Immature natural killer cell (primary cell): ENCODE measurements around the gene INSR. TPM values are rescaled to one million over a fixed set of nuclear protein-coding genes. Genes with fewer than 3 reads are reported as not detected.

Experiments used
- DNase-seq, 3 donors: peaks; one replicate each; pipeline ENCODE4 v3.0.0; 2022; ENCODE audit warnings: mixed read lengths in 1 of 3
- H3K27ac Mint-ChIP-seq, 6 donors: one replicate each; pipeline ENCODE4 v1.8.0; 2020; ENCODE audit warnings: mixed read lengths in 6 of 6, mild to moderate bottlenecking in 5 of 6, inconsistent platforms in 4 of 6, moderate library complexity in 3 of 6
- H3K27me3 Mint-ChIP-seq, 3 donors: one replicate each; pipeline ENCODE4 v1.8.0; 2020 to 2021; ENCODE audit warnings: low read depth in 3 of 3, mild to moderate bottlenecking in 3 of 3, mixed read lengths in 3 of 3, moderate library complexity in 3 of 3, inconsistent platforms in 1 of 3
- H3K36me3 Mint-ChIP-seq, 3 donors: one replicate each; pipeline ENCODE4 v1.8.0; 2020; ENCODE audit warnings: mixed read lengths in 3 of 3, inconsistent platforms in 2 of 3, mild to moderate bottlenecking in 2 of 3
- H3K4me1 Mint-ChIP-seq, 2 donors: one replicate each; pipeline ENCODE4 v1.8.0; 2020; ENCODE audit warnings: inconsistent platforms in 2 of 2, mild to moderate bottlenecking in 2 of 2, mixed read lengths in 2 of 2, moderate library complexity in 1 of 2
- H3K4me3 Mint-ChIP-seq, 5 donors: one replicate each; pipeline ENCODE4 v1.8.0; 2020; ENCODE audit warnings: mild to moderate bottlenecking in 5 of 5, mixed read lengths in 5 of 5, inconsistent platforms in 3 of 5, moderate library complexity in 3 of 5
- H3K9me3 Mint-ChIP-seq, 6 donors: one replicate each; pipeline ENCODE4 v1.8.0; 2020; ENCODE audit warnings: mild to moderate bottlenecking in 6 of 6, mixed read lengths in 6 of 6, inconsistent platforms in 4 of 6, moderate library complexity in 3 of 6
- polyA plus RNA-seq, 3 donors: library from polyadenylated mRNA; unstranded; fragments of 300-500 nt; fragmentation: Illumina TruSeq; gene quantifications; one replicate each; pipeline ENCODE4 v1.2.3, GENCODE V29; 2021

Gene INSR
- polyA plus RNA-seq, 3 donors from 2014 or later = 0.03 to 0.29 (median 0.04) TPM

DNA sequence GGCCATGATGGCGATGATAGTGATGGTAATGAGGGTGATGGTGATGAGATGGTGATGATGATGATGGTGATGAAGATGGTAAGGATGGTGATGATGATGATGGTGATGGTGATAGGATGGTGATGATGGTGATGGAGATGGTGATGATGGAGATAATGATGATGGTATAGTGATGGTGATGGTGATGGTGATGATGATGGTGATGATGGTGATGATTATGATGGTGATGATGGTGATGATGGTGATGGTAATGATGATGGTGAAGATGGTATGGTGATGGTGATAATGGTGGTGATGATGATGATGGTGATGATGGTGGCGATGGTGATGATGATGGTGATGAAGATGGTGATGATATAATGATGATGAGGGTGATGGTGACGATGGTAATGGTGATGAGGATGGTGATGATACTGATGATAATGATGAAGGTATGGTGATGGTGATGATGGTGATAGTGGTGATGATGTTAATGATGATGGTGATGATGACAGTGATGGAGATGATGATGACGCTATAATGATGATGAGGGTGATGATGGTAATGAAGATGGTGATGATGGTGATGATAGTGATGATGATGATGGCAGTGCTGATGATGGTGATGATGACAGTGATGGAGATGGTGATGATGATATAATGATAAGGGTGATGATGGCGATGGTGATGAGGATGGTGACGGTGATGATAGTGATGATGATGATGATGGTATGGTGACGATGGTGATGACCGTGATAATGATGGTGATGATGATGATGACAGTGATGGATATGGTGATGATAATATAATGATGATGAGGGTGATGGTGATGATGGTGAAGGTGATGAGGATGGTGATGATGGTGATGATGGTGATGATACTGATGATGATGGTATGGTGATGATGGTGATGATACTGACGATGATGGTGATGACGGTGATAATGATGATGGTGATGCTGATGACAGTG lies 187.2 kb downstream of the INSR start:
- Mint-ChIP-seq H3K4me3 (no peak overlapping the region), H3K27me3 (peaks cover 0 to 3% (median 2%) of the 10 kb centered on the region in 3 donors), H3K4me1 (no peaks in the 10 kb centered on the region), H3K9me3 (no peaks in the 10 kb centered on the region), H3K36me3 (no peaks in the 10 kb centered on the region), H3K27ac (no peak overlapping the region)
- no peak for DNase-seq

DNA sequence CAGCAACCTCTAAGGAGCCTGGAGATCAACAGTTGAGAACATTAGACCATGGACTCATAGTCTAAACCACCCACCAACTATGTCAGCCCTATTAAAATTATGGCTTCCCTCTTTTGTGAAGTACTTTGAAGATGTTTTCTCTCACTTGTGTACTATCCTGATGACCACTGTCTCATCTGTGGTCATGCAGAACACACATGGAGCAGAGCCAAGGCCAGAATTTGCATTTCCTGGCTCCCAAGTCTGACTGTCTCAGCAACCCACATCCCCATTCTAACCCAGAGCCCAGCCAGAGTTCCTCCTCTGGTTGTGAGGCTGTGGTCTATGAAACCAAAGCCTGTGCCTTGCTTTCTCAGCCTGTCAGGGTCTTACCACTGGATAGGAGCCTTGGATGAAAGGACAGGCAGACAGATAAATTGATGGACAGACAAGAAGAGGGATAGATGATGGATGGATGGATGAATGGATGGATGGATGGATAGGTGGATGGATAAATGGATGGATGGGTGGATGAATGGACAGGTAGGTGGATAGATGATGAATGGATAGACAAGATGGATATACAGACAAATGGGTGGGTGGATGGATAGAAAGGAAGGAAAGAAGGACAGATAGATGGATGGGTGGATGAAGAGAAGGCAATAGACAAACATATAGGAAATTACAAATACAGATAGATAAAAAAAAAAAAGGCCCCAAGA lies 189.3 kb downstream of the INSR start:
- Mint-ChIP-seq H3K4me1 (peaks cover 1 to 2% of the 10 kb centered on the region in 2 donors), H3K4me3 (no peak overlapping the region), H3K27me3 (peaks cover 0 to 3% (median 2%) of the 10 kb centered on the region in 3 donors), H3K27ac (no peak overlapping the region), H3K9me3 (no peaks in the 10 kb centered on the region), H3K36me3 (no peaks in the 10 kb centered on the region)
- no peak for DNase-seq

DNA sequence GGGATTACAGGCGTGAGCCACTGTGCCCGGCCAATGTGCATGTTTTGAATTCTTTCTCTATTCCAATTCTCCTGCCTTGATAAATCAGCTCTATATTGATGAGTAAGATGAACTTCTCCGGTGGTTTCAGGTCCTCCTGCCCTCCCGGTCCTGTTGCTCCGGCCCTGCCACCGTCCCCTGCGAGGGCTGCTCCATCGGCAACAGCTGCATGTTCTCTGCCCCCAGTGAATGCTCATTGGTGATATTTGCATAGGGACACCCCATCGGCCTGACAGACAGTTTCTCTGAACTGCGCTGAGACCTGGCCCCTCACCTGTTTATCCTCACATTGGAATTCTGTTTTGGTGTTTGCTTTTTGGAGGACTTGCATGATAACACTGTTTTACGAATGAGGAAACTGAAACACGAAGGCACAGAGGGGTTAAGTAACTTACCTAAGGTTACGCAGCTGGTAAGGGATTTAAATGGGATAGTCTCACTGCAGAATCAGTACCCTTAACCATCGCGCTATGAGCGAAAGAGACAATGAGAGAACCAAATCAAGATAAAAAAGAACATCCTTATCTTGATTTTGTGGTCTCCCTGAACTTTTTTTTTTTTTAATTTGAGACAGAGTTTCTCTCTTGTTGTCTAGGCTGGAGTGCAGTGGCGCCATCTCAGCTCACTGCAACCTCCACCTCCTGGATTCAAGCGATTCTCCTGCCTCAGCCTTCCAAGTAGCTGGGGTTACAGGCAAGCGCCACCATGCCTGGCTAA lies 192.5 kb downstream of the INSR start:
- peaks cover 2 to 4% (median 3%) of the 10 kb centered on the region in 3 donors for H3K27me3 Mint-ChIP-seq
- DNase-seq = no peak
- no peaks in the 10 kb centered on the region for H3K36me3 Mint-ChIP-seq
- peaks cover 0 to 11% (median 4%) of the 10 kb centered on the region in 6 donors for H3K9me3 Mint-ChIP-seq
- peak overlapping the region in 3 of 5 donors; percentile 10 to 65 (median 37) for H3K4me3 Mint-ChIP-seq
- peaks cover 21 to 22% of the 10 kb centered on the region in 2 donors for H3K4me1 Mint-ChIP-seq
- H3K27ac Mint-ChIP-seq = no peak overlapping the region

DNA sequence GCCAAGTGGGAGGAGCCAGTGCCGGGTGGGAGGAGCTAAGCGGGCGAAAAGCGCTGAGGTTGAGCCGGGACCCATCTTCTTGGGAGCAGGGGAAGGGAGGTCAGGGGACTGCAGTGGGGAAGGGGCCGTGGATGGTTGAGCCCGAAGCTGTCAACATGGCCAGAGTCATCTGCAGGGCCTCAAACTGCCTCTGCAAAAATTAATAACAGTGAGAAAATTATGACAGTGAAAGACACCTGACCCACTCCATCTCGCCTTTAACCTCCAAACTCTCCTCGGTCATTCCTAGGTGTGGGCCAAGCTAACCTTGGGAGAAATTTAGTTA lies 194.7 kb downstream of the INSR start:
- H3K36me3 Mint-ChIP-seq = peaks cover 4 to 5% (median 4%) of the 10 kb centered on the region in 3 donors
- H3K9me3 Mint-ChIP-seq = peaks cover 2 to 27% (median 18%) of the 10 kb centered on the region in 6 donors
- no peak for DNase-seq
- peak overlapping the region; percentile 82 to 93 (median 88) for H3K27ac Mint-ChIP-seq
- peaks cover 21 to 22% of the 10 kb centered on the region in 2 donors for H3K4me1 Mint-ChIP-seq
- H3K4me3 Mint-ChIP-seq = peak overlapping the region; percentile 85 to 93 (median 89)
- H3K27me3 Mint-ChIP-seq = peaks cover 3 to 10% (median 4%) of the 10 kb centered on the region in 3 donors

DNA sequence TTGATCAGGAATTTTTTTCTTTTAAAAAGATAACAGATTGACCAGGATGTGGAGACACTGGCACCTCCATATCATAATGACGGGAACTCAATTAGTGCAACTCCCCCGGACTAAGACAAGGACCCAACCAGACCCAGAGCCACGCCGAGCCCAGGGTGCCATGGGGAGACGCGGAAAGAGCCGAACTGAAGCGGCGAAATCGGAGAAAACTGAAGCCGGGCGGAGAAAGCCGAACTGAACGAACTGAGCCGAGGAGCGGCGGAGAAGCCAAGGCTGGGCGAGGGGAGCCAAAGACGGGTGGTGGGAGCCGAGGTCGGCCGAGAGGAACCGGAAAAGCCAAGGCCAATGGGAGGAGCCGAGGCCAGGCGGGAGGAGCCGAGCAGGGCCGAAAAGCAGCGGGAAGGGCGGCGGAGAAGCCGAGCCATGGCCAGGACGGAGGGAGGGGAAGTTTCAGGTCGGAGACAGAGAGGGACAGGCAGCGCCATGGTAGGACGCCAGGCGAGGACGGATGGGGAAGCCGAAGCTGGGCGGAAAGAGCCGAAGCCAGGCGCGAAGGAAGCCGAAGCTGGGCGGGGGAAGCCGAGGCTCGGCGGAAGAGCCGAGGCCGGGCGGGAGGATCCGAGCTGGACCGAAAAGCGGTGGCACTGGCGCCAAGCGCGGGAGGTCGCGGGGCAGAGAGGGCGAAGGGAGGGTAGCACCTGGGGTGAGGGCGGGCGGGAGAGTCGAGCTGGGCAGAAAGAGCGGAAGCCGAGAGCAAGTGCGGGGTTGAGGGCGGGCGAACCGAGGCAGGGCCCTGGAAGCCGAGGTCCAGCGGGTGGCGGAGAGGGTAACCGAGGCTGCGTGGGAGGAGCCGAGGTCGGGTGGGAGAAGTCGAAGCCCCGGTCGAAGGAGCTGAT lies 195.3 kb downstream of the INSR start:
- peak; percentile 85 to 86 (median 86) for DNase-seq
- Mint-ChIP-seq H3K4me3 (peak overlapping the region; percentile 85 to 93 (median 89)), H3K9me3 (peaks cover 2 to 29% (median 19%) of the 10 kb centered on the region in 6 donors), H3K36me3 (peaks cover 4 to 5% (median 4%) of the 10 kb centered on the region in 3 donors), H3K4me1 (peaks cover 21 to 22% of the 10 kb centered on the region in 2 donors), H3K27ac (peak overlapping the region; percentile 82 to 93 (median 88)), H3K27me3 (peaks cover 3 to 10% (median 4%) of the 10 kb centered on the region in 3 donors)

DNA sequence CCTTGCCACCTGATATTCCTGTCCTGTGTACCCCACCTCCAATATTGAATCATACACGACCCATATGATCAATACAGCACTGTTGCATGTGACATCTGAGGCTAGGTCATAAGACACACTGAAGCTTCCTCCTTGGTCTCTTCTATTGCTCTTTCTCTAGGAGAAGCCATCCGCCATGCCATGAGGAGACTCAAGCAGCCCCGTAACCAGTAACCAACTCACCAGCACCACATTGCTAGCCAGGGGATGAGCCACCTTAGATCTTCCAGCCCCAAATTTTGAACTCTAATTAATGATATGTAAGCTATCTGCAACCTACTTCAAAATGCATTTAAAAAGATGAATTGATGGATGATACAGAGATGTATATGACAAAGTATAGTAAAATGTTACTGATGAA lies 196.1 kb downstream of the INSR start:
- DNase-seq = no peak
- peak overlapping the region; percentile 82 to 90 (median 86) for H3K27ac Mint-ChIP-seq
- H3K9me3 Mint-ChIP-seq = peaks cover 5 to 34% (median 23%) of the 10 kb centered on the region in 6 donors
- H3K36me3 Mint-ChIP-seq = peaks cover 4 to 5% (median 4%) of the 10 kb centered on the region in 3 donors
- H3K4me1 Mint-ChIP-seq = peaks cover 21 to 22% of the 10 kb centered on the region in 2 donors
- H3K27me3 Mint-ChIP-seq = peaks cover 3 to 10% (median 4%) of the 10 kb centered on the region in 3 donors
- peak overlapping the region; percentile 85 to 93 (median 89) for H3K4me3 Mint-ChIP-seq

DNA sequence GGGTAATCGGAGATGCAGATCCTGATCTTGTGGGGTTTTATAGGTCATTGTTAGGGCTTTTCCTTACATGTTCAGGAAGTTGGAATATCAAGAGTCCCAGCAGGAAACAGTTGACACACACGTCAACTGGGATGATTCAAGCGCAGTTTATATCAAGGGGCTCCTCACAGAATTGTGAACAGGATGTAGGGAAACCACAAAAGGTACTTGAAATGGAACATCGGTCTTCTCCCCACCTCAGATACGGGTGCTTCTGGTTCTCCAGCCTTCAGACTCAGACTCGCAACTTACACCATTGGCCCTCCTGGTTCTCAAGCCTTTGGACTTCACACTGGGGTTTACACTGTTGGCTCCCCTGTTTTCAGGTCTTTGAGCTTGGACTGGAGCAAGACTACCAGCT lies 205.2 kb downstream of the INSR start:
- Mint-ChIP-seq H3K36me3 (peaks cover 21 to 26% (median 26%) of the 10 kb centered on the region in 3 donors), H3K27me3 (peaks cover 0 to 7% (median 1%) of the 10 kb centered on the region in 3 donors), H3K4me3 (no peak overlapping the region), H3K9me3 (peaks cover 39 to 71% (median 59%) of the 10 kb centered on the region in 6 donors), H3K4me1 (peaks cover 0 to 2% of the 10 kb centered on the region in 2 donors), H3K27ac (no peak overlapping the region)
- DNase-seq = no peak

DNA sequence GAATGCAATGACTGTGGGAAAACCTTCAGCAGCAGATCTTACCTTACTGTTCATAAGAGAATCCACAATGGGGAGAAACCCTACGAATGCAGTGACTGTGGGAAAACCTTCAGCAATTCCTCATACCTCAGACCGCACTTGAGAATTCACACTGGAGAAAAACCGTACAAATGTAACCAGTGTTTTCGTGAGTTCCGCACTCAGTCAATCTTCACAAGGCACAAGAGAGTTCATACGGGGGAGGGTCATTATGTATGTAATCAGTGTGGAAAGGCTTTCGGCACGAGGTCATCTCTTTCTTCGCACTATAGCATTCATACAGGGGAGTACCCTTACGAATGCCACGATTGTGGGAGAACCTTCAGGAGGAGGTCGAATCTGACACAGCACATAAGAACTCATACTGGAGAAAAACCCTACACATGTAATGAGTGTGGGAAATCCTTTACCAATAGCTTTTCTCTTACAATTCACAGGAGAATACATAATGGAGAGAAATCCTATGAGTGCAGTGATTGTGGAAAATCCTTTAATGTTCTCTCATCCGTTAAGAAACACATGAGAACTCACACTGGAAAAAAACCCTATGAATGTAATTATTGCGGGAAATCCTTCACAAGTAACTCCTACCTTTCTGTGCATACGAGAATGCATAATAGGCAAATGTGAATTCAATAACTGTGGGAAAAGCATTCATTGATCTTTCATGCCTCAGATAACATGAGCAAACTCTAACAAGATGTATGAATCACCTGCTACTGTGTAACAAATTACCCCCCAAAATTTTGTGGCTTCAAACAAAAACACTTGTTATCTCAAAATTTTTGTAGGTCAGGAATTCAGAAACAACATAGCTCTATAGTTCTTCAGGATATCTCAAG lies 210.9 kb downstream of the INSR start:
- H3K9me3 Mint-ChIP-seq = peaks cover 49 to 93% (median 83%) of the 10 kb centered on the region in 6 donors
- peak overlapping the region in 1 of 6 donors; percentile 57 for H3K27ac Mint-ChIP-seq
- peak overlapping the region in 1 of 5 donors; percentile 21 for H3K4me3 Mint-ChIP-seq
- H3K4me1 Mint-ChIP-seq = peaks cover 2 to 5% of the 10 kb centered on the region in 2 donors
- H3K36me3 Mint-ChIP-seq = peaks cover 59 to 75% (median 67%) of the 10 kb centered on the region in 3 donors
- H3K27me3 Mint-ChIP-seq = peaks cover 3 to 4% (median 4%) of the 10 kb centered on the region in 3 donors
- no peak for DNase-seq

DNA sequence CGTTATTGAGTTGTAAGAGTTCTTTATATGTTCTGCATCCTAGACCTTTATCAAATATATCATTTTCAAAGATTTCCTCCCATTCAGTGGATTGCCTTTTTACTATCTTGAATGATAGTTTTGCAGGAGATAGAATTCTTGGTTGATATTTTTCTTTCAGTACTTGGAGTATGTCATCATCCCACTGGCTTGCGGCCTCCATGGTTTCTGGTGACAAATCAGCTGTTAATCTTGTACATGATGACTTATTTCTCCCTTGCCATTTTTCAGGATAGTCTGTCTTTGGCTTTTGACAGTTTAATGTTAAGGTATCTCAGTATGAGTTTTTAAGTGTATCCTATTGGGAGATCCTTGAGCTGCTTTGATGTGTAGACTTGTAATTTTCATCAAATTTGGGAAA lies 216.2 kb downstream of the INSR start:
- no peak overlapping the region for H3K27ac Mint-ChIP-seq

DNA sequence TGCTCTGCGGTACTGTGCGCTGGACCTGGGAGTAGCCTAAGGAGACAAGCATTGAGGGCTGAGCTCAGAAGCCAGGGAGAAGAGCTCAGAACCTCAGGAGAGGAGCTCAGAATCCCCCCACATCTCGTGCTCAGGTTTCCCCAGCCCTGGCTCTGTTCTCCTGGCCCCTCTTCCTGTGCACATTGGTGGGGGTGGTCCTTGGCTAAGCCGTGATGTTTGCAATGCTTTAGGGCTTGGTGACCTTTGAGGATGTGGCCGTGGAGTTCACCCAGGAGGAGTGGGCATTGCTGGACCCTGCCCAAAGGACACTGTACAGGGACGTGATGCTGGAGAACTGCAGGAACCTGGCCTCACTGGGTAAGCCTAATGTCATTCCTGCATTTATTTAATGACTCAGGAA lies 218.1 kb downstream of the INSR start:
- no peak for DNase-seq
- Mint-ChIP-seq H3K27me3 (peaks cover 0 to 8% (median 3%) of the 10 kb centered on the region in 3 donors), H3K9me3 (peaks cover 17 to 42% (median 38%) of the 10 kb centered on the region in 6 donors), H3K27ac (no peak overlapping the region), H3K36me3 (peaks cover 61 to 78% (median 73%) of the 10 kb centered on the region in 3 donors), H3K4me3 (no peak overlapping the region), H3K4me1 (peaks cover 11 to 15% of the 10 kb centered on the region in 2 donors)

More for the DNA sequence above, 216.2 kb downstream of the INSR start:
- peaks cover 70 to 90% (median 84%) of the 10 kb centered on the region in 3 donors for H3K36me3 Mint-ChIP-seq
- H3K9me3 Mint-ChIP-seq = peaks cover 30 to 61% (median 56%) of the 10 kb centered on the region in 6 donors
- H3K4me3 Mint-ChIP-seq = no peak overlapping the region
- H3K27me3 Mint-ChIP-seq = peaks cover under 1 to 6% (median 3%) of the 10 kb centered on the region in 3 donors
- DNase-seq = no peak
- peaks cover 3 to 5% of the 10 kb centered on the region in 2 donors for H3K4me1 Mint-ChIP-seq

DNA sequence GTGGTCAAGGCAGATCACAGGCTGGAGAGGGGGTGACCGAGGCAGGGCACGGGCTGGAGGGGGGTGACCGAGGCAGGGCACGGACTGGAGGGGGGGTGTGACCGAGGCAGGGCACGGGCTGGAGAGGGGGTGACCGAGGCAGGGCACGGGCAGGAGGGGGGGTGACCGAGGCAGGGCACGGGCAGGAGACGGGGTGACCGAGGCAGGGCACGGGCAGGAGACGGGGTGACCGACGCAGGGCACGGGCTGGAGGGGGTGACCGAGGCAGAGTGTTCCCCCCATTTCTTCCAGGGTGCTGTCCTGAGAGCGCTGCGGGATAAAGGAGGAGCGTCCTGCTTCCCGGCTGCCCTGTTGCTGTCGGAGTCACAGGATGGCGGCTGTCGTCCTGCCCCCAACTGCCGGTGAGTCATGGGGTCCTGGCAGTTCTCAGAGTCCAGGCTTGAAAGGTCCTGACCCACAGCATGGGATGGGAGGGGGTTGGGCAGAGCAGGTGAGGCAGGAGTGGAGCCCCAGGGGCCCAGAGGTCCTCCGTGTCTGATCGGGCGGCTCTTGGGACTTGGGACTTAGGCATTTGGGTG lies 219.4 kb downstream of the INSR start:
- Mint-ChIP-seq H3K27me3 (peaks cover 2 to 9% (median 3%) of the 10 kb centered on the region in 3 donors), H3K4me3 (no peak overlapping the region), H3K27ac (no peak overlapping the region), H3K9me3 (peaks cover 12 to 30% (median 27%) of the 10 kb centered on the region in 6 donors), H3K36me3 (peaks cover 50 to 65% (median 62%) of the 10 kb centered on the region in 3 donors), H3K4me1 (peaks cover 22 to 26% of the 10 kb centered on the region in 2 donors)
- DNase-seq = no peak
